Measurements from ENCODE around the gene KLK2.

Gene KLK2

DNA sequence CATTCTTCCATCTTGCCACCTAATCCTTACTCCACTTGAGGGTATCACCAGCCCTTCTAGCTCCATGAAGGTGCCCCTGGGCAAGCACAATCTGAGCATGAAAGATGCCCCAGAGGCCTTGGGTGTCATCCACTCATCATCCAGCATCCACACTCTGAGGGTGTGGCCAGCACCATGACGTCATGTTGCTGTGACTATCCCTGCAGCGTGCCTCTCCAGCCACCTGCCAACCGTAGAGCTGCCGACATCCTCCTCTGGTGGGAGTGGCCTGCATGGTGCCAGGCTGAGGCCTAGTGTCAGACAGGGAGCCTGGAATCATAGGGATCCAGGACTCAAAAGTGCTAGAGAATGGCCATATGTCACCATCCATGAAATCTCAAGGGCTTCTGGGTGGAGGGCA, 21.6 kb upstream of the KLK2 start:
- DNase-seq, result no peak

DNA sequence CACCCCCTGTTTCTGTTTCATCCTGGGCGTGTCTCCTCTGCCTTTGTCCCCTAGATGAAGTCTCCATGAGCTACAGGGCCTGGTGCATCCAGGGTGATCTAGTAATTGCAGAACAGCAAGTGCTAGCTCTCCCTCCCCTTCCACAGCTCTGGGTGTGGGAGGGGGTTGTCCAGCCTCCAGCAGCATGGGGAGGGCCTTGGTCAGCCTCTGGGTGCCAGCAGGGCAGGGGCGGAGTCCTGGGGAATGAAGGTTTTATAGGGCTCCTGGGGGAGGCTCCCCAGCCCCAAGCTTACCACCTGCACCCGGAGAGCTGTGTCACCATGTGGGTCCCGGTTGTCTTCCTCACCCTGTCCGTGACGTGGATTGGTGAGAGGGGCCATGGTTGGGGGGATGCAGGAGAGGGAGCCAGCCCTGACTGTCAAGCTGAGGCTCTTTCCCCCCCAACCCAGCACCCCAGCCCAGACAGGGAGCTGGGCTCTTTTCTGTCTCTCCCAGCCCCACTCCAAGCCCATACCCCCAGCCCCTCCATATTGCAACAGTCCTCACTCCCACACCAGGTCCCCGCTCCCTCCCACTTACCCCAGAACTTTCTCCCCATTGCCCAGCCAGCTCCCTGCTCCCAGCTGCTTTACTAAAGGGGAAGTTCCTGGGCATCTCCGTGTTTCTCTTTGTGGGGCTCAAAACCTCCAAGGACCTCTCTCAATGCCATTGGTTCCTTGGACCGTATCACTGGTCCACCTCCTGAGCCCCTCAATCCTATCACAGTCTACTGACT, 18.4 kb upstream of the KLK2 start, which contains the start of gene KLK3:
TSS of gene KLK3 (plus strand) at position 280 of the 775 bp plus-strand sequence. CDS start at position 321, 41 bp downstream.
- DNase-seq, result no peak

DNA sequence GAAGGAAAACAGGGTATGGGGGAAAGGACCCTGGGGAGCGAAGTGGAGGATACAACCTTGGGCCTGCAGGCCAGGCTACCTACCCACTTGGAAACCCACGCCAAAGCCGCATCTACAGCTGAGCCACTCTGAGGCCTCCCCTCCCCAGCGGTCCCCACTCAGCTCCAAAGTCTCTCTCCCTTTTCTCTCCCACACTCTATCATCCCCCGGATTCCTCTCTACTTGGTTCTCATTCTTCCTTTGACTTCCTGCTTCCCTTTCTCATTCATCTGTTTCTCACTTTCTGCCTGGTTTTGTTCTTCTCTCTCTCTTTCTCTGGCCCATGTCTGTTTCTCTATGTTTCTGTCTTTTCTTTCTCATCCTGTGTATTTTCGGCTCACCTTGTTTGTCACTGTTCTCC, 15.9 kb upstream of the KLK2 start:
- no peak for DNase-seq

DNA sequence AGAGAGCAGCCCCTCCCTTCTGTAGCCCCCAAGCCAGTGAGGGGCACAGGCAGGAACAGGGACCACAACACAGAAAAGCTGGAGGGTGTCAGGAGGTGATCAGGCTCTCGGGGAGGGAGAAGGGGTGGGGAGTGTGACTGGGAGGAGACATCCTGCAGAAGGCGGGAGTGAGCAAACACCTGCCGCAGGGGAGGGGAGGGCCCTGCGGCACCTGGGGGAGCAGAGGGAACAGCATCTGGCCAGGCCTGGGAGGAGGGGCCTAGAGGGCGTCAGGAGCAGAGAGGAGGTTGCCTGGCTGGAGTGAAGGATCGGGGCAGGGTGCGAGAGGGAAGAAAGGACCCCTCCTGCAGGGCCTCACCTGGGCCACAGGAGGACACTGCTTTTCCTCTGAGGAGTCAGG, 14.4 kb upstream of the KLK2 start:
- no peak for DNase-seq

DNA sequence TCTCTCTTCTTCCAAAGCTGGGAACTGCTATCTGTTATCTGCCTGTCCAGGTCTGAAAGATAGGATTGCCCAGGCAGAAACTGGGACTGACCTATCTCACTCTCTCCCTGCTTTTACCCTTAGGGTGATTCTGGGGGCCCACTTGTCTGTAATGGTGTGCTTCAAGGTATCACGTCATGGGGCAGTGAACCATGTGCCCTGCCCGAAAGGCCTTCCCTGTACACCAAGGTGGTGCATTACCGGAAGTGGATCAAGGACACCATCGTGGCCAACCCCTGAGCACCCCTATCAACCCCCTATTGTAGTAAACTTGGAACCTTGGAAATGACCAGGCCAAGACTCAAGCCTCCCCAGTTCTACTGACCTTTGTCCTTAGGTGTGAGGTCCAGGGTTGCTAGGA, 13.4 kb upstream of the KLK2 start:
- no peak for DNase-seq

DNA sequence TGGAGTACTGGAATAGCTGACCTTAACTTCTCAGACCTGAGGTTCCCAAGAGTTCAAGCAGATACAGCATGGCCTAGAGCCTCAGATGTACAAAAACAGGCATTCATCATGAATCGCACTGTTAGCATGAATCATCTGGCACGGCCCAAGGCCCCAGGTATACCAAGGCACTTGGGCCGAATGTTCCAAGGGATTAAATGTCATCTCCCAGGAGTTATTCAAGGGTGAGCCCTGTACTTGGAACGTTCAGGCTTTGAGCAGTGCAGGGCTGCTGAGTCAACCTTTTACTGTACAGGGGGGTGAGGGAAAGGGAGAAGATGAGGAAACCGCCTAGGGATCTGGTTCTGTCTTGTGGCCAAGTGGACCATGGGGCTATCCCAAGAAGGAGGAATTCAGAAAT, 12.2 kb upstream of the KLK2 start:
- DNase-seq, result no peak

DNA sequence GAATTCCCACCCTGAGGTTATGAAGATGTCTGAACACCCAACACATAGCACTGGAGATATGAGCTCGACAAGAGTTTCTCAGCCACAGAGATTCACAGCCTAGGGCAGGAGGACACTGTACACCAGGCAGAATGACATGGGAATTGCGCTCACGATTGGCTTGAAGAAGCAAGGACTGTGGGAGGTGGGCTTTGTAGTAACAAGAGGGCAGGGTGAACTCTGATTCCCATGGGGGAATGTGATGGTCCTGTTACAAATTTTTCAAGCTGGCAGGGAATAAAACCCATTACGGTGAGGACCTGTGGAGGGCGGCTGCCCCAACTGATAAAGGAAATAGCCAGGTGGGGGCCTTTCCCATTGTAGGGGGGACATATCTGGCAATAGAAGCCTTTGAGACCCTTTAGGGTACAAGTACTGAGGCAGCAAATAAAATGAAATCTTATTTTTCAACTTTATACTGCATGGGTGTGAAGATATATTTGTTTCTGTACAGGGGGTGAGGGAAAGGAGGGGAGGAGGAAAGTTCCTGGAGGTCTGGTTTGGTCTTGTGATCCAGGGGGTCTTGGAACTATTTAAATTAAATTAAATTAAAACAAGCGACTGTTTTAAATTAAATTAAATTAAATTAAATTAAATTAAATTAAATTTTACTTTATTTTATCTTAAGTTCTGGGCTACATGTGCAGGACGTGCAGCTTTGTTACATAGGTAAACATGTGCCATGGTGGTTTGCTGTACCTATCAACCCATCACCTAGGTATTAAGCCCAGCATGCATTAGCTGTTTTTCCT, 11.5 kb upstream of the KLK2 start:
- DNase-seq, result no peak

DNA sequence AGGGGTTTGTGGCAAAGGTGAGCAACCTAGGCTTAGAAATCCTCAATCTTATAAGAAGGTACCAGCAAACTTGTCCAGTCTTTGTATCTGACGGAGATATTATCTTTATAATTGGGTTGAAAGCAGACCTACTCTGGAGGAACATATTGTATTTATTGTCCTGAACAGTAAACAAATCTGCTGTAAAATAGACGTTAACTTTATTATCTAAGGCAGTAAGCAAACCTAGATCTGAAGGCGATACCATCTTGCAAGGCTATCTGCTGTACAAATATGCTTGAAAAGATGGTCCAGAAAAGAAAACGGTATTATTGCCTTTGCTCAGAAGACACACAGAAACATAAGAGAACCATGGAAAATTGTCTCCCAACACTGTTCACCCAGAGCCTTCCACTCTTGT, 3.8 kb upstream of the KLK2 start:
- DNase-seq, result no peak

DNA sequence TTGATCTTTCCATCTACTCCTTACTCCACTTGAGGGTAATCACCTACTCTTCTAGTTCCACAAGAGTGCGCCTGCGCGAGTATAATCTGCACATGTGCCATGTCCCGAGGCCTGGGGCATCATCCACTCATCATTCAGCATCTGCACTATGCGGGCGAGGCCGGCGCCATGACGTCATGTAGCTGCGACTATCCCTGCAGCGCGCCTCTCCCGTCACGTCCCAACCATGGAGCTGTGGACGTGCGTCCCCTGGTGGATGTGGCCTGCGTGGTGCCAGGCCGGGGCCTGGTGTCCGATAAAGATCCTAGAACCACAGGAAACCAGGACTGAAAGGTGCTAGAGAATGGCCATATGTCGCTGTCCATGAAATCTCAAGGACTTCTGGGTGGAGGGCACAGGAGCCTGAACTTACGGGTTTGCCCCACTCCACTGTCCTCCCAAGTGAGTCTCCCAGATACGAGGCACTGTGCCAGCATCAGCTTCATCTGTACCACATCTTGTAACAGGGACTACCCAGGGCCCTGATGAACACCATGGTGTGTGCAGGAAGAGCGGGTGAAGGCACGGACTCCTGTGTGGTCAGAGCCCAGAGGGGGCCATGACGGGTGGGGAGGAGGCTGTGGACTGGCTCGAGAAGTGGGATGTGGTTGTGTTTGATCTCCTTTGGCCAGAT, 2.7 kb upstream of the KLK2 start:
- no peak for DNase-seq

DNA sequence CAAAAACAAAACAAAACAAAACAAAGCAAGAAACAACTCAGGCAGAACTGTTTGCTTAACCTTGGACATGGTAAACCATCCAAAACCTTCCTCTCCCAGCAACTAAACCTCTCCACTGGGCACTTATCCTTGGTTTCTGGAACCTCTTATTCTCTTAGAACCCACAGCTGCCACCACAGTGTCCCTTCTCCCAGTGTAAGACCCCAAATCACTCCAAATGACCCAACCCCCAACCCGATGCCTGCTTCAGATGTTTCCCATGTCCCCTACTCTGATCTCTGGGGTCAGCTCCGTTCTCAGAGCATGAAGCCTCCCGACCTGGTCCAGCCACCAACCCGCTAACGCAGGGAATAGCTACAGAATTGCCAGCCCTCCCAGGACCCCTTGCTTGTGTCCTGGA, 972 bp downstream of the KLK2 start:
- DNase-seq, result no peak

DNA sequence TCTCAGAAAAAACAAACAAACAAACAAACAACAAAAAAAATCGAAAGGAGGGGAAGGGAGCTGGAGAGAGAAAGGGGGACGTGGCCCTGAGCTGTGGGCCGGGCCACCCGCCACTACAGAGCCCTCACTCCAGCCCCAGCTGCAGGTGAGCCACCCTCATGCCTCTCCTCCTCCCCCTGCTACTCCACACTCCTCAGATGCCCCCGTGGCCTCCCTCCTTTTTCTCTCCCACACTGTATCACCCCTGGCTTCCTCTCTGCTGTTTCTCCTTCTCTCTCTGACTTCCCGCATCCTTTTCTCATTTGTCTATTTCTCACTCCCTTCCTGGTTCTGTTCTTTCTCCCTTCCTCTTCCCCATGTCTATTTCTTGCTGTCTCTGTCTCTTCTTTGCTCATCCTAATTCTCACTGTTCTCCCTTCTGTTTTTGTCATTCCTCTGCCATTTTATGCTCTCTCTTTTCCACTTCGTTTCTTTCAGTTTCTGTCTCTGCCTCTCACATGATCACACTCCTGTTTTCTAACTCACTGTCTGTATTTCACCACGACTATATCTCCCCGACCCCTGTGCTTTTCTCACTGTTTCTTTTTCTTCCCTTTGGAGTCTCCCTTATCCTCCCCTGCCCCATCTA, 2.7 kb downstream of the KLK2 start:
- no peak for DNase-seq

DNA sequence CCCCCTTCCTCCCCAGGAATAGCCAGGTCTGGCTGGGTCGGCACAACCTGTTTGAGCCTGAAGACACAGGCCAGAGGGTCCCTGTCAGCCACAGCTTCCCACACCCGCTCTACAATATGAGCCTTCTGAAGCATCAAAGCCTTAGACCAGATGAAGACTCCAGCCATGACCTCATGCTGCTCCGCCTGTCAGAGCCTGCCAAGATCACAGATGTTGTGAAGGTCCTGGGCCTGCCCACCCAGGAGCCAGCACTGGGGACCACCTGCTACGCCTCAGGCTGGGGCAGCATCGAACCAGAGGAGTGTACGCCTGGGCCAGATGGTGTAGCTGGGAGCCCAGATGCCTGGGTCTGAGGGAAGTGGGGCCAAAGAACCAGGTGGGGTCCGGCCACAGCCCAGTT, 3.2 kb downstream of the KLK2 start:
- DNase-seq, result no peak

DNA sequence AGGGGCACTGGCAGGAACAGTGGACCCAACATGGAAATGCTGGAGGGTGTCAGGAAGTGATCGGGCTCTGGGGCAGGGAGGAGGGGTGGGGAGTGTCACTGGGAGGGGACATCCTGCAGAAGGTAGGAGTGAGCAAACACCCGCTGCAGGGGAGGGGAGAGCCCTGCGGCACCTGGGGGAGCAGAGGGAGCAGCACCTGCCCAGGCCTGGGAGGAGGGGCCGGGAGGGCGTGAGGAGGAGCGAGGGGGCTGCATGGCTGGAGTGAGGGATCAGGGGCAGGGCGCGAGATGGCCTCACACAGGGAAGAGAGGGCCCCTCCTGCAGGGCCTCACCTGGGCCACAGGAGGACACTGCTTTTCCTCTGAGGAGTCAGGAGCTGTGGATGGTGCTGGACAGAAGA, 4.1 kb downstream of the KLK2 start:
- DNase-seq, result no peak

DNA sequence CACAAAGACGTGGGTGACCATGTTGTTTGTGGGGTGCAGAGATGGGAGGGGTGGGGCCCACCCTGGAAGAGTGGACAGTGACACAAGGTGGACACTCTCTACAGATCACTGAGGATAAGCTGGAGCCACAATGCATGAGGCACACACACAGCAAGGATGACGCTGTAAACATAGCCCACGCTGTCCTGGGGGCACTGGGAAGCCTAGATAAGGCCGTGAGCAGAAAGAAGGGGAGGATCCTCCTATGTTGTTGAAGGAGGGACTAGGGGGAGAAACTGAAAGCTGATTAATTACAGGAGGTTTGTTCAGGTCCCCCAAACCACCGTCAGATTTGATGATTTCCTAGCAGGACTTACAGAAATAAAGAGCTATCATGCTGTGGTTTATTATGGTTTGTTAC, 5.6 kb downstream of the KLK2 start:
- DNase-seq, result no peak

DNA sequence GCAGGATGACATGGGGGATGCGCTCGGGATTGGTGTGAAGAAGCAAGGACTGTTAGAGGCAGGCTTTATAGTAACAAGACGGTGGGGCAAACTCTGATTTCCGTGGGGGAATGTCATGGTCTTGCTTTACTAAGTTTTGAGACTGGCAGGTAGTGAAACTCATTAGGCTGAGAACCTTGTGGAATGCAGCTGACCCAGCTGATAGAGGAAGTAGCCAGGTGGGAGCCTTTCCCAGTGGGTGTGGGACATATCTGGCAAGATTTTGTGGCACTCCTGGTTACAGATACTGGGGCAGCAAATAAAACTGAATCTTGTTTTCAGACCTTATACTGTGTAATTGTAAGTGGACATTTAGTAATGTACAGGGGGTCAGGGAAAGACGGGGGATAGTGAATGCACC, 7.0 kb downstream of the KLK2 start:
- DNase-seq, result no peak

DNA sequence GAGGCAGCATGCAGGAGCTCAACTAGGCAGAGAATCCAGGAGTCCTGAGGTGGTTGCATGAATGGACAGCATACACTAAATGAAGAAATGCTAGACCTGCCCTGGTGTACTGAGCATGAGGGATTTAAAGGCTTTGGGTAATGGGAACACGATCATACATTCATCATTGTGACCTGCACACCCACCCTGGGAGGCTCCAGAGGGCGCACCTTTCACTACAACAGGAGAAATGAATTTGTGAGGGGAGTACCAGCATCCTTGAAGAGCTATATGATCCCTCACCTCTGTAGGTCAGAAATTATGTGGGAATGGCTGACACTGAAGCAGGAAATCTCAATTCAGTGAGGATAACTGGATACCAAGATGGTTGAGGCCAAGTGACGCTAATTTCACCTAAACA, 8.9 kb downstream of the KLK2 start:
- DNase-seq, result no peak

DNA sequence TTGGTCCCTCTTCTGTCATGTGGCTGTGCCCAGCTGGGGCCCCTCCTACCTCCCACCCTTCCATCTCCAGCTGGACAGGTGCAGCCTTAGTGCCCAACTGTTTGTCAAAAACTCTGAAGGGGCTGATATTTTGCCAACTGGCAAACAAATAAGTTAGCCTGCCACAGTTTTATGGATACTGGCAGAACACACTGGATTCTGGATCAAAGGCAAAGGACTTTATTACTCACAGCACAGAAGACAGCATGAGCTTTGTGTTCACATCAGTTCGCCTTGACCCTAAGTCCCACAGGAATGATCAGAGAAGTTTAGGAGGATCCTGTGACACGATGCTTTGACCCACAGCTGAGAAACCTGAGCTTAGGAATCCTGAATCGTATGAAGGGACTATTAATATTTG, 16.4 kb downstream of the KLK2 start:
- DNase-seq, result no peak

DNA sequence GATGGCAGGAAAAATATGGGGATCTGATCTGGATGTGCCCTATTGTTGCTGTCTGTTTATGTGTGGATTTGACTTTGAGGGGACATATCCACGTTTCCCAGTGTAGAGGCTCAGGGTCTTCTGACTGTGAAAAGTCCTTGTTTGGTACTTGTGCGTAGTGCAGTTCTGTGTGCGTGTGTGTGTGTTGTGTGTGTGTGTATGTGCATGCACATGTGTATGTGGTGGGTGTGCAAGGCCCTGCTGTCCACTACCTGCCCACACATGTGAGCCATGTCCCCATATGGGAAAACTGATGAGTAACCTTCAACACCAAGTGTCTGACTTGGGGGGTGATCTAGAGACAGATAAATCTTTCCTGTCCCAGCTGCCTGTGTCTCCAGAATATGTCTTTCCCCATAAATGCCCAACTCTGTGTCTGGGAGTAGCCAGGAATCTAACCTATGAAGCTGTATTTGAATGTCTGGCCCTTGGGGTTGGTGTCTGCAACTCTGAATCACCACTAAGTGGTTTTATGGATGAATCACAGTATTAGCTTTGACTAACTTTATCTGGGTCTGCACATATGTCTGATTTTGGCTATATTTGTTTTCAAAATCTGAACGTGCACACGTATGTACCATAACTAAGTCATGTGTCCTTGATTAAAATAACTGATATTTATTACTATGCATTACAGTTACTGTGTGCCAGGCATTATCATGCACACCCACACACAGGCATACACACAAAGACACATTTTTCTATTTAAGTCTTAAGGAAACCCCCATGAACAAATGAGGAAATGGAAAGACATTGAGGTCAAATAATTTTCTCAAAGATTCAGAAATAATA, 17.4 kb downstream of the KLK2 start:
- no peak for DNase-seq

DNA sequence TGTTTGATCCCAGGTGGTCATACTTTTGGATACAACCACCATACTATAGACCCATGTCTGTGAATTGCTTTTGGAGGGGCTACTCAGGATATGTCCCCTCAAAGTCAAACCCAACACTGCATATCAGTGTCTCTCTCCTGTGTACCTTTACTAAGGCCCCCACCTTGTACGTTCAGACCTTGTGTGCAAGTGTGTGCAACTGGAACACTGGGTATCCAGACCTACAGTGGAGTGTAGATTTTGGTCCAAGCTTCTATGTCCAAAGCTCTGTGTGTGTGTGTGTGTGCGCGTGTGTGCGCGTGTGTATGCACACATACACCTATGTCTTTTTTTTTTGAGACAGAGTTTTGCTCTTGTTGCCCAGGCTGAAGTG, 18.0 kb downstream of the KLK2 start:
- no peak for DNase-seq

DNA sequence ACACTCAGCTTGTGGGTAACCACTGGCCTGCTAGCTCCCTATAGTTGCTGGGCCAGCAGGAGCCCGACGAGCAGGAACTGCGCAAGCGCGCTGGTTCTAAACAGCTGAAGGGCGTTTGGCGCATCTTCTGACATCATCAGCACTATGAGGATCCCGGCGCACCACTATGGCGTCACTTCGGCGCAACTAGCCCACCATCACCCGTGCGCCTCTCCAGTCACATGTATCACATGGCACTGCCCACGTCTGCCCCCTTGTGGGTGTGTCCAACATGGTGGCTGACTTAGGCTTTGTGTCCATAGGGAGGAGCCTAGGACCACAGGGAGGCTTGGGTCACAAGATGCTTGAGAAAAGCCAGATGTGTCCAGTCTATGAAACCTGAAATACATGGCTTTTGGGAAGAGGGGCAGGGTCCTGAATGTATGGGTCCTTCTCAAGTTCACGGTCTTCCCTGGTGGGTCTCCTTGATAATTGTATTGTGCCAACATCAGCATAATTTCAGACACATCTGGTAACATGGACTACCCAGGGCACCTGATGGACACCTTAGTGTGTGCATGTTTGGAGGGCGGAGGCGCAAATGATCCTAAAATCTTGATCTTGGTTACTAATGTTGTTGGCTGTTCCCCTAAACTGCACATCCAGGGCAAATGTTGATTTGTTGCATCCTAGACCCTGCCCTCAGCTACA, 20.0 kb downstream of the KLK2 start:
- DNase-seq, result no peak

DNA sequence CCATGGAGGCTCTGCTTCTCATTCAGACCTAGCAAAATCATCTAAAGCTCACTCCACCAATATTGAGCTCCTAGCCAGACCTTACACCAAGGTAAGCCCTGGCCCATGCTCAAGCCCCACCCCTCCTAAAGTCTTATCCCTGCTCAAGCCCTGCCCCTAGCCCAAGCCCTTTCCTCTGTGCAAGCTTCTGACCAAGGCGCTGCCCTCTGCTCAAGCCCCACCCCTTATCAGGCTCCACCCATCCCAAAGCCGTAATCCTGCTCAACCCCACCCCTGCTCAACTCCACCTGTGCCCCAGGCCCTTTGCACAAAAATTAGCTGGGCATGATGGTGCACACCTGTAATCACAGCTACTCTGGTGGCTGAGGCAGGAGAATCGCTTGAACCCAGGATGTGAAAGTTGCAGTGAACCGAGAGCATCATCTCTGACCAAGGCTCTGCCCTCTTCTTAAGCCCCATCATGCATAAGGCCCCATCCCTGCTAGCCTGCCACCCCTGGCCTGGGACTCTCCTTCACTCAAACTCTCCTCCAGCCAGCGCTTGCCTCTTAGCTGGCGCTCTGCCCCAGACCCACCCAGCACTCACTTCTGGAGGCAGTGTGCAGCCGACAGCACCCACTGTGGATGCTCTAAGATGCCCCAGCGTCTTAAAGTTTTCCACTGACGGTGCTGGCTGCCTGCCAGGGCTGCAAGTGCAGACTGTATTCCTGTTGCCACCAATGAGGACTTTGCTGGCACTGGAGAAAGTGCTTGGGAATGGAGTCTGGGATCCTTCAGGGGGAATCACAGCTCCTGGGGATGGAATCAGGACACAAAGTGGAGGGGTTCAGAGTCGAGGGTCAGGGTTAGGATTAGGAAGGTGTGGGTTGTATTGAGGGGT, 21.5 kb downstream of the KLK2 start:
- no peak for DNase-seq
